ENCODE results near the gene ITM2C. TPM values are rescaled to one million over a fixed set of nuclear protein-coding genes. Genes with fewer than 3 reads are reported as not detected.
A peak's percentile ranks its signal among the peaks of the same experiment; 100 is the strongest.

The ITM2C gene
- total RNA-seq, 2 experiments from 2014 or later, result 65.1 to 115 TPM

- H3K9me3 Mint-ChIP-seq (ENCODE audit: low read depth), result no peaks in the 10 kb centered on the region
- peaks cover 12% of the 10 kb centered on the region for H3K36me3 Mint-ChIP-seq
- no peak overlapping the region for H3K4me3 Mint-ChIP-seq
- DNase-seq, result peak; percentile 38
- ATAC-seq, result no peak
- CTCF ChIA-PET, result interaction anchor here (0.6 to 22.6 kb wide), 9 partner anchors 10 to 155 kb away, joined by 3 to 309 read pairs (median 5); partner anchors contain the start of gene GPR55
- H3K27ac Mint-ChIP-seq, result peak overlapping the region; percentile 28
- peaks cover 19% of the 10 kb centered on the region for H3K27me3 Mint-ChIP-seq
- H3K4me1 Mint-ChIP-seq, result peaks cover 66% of the 10 kb centered on the region
These were observed 38.7 kb downstream of the ITM2C start for GRCh38 chr2:230903231-230904150.

- H3K4me3 Mint-ChIP-seq, result no peak overlapping the region
- peak overlapping the region; percentile 63 for H3K27ac Mint-ChIP-seq
- H3K27me3 Mint-ChIP-seq, result peaks cover 19% of the 10 kb centered on the region
These were observed 40.2 kb downstream of the ITM2C start for GRCh38 chr2:230904856-230905447.

GRCh38 chr2:230905448-230906421 is 41.0 kb downstream of the ITM2C start:
- peaks cover 78% of the 10 kb centered on the region for H3K4me1 Mint-ChIP-seq
- H3K27ac Mint-ChIP-seq, result peak overlapping the region; percentile 63
- peak; percentile 82 for DNase-seq
- CTCF ChIA-PET, result interaction anchor here (0.5 to 22.6 kb wide), 10 partner anchors 8 to 443 kb away, joined by 3 to 309 read pairs (median 3); partner anchors contain the start of gene GPR55
- peaks cover 13% of the 10 kb centered on the region for H3K27me3 Mint-ChIP-seq
- H3K36me3 Mint-ChIP-seq, result peaks cover 29% of the 10 kb centered on the region
- H3K4me3 Mint-ChIP-seq, result no peak overlapping the region
- no peaks in the 10 kb centered on the region for H3K9me3 Mint-ChIP-seq (ENCODE audit: low read depth)
- ATAC-seq, result peak; percentile 69

More at GRCh38 chr2:230904856-230905447, 40.2 kb downstream of the ITM2C start:
- H3K4me1 Mint-ChIP-seq, result peaks cover 73% of the 10 kb centered on the region
- H3K36me3 Mint-ChIP-seq, result peaks cover 21% of the 10 kb centered on the region
- CTCF ChIA-PET, result interaction anchor here (0.5 to 22.6 kb wide), 12 partner anchors 9 to 444 kb away, joined by 3 to 309 read pairs (median 4); partner anchors contain the start of gene GPR55
- no peak for ATAC-seq
- DNase-seq, result peak; percentile 40
- no peaks in the 10 kb centered on the region for H3K9me3 Mint-ChIP-seq (ENCODE audit: low read depth)

GRCh38 chr2:230906471-230907230 is 41.9 kb downstream of the ITM2C start:
- H3K4me3 Mint-ChIP-seq, result no peak overlapping the region
- H3K27me3 Mint-ChIP-seq, result peaks cover 8% of the 10 kb centered on the region
- CTCF ChIA-PET, result interaction anchor here (1.2 to 22.6 kb wide), 4 partner anchors 18 to 146 kb away, joined by 3 to 309 read pairs (median 10); partner anchors contain the start of gene GPR55
- no peaks in the 10 kb centered on the region for H3K9me3 Mint-ChIP-seq (ENCODE audit: low read depth)
- H3K36me3 Mint-ChIP-seq, result peaks cover 34% of the 10 kb centered on the region
- H3K4me1 Mint-ChIP-seq, result peaks cover 85% of the 10 kb centered on the region
- ATAC-seq, result no peak
- peak overlapping the region; percentile 39 for H3K27ac Mint-ChIP-seq
- DNase-seq, result peak; percentile 37

DNA sequence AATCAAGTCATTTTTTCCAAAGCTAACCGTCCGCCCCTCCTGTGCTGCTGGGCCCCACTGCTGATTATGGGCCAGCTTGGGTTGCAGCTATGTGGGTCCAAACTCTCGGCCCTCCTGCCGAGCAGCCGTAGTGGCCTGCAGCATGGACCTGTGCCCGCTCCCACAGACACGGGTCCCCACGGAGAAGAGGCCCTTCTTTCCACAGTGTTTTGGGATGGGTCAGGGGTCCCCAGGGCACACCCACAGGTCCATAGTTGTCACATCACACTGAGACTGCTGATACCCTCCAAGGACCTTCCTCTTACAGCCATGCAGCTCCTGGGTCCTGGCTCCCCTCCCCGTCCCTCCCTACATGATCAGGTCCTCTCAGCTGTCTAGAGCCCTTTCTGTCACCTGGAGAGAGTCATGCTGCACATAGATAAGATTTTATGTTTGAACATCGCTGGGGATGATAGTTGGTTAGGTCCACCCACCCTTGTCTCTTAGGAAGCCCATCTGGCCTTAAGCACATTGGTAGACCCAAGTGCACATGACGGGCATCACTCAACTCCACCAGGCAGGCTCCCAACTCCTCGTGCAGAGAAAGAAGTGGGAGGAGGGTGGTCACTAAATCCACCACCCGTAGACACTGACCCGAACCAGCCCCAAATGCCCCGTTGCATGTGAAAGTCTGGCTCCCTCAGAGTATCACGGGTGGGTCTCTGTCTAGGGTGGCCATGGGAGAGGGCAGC is 42.8 kb downstream of the ITM2C start:
- peak overlapping the region; percentile 38 for H3K27ac Mint-ChIP-seq
- peak overlapping the region; percentile 28 for H3K4me3 Mint-ChIP-seq
- CTCF ChIA-PET, result interaction anchor here (1.8 to 22.6 kb wide), 2 partner anchors 41 to 78 kb away, joined by 5 to 309 read pairs; no protein-coding TSS in a partner anchor
- H3K9me3 Mint-ChIP-seq (ENCODE audit: low read depth), result no peaks in the 10 kb centered on the region
- peaks cover 81% of the 10 kb centered on the region for H3K4me1 Mint-ChIP-seq
- peaks cover 8% of the 10 kb centered on the region for H3K27me3 Mint-ChIP-seq
- peak; percentile 38 for DNase-seq
- no peak for ATAC-seq
- H3K36me3 Mint-ChIP-seq, result peaks cover 35% of the 10 kb centered on the region

- CTCF ChIA-PET, result interaction anchor here (1.3 to 22.6 kb wide), 3 partner anchors 41 to 145 kb away, joined by 3 to 309 read pairs (median 5); no protein-coding TSS in a partner anchor
- H3K4me1 Mint-ChIP-seq, result peaks cover 75% of the 10 kb centered on the region
- H3K27me3 Mint-ChIP-seq, result peaks cover 8% of the 10 kb centered on the region
- H3K27ac Mint-ChIP-seq, result peak overlapping the region; percentile 65
- ATAC-seq (no peak), DNase-seq (no peak)
- peak overlapping the region; percentile 22 for H3K4me3 Mint-ChIP-seq
- no peaks in the 10 kb centered on the region for H3K9me3 Mint-ChIP-seq (ENCODE audit: low read depth)
- H3K36me3 Mint-ChIP-seq, result peaks cover 35% of the 10 kb centered on the region
These were observed 43.4 kb downstream of the ITM2C start for GRCh38 chr2:230908092-230908594.

GRCh38 chr2:230908595-230909191 is 44.0 kb downstream of the ITM2C start:
- Mint-ChIP-seq H3K27me3 (peaks cover 8% of the 10 kb centered on the region), H3K27ac (peak overlapping the region; percentile 65), H3K36me3 (peaks cover 35% of the 10 kb centered on the region), H3K4me3 (peak overlapping the region; percentile 22), H3K9me3 (ENCODE audit: low read depth) (no peaks in the 10 kb centered on the region), H3K4me1 (peaks cover 74% of the 10 kb centered on the region)
- CTCF ChIA-PET, result interaction anchor here (0.7 to 22.6 kb wide), 3 partner anchors 77 to 145 kb away, joined by 3 to 309 read pairs (median 3); no protein-coding TSS in a partner anchor
- ATAC-seq, result peak; percentile 48
- peak; percentile 64 for DNase-seq

DNA sequence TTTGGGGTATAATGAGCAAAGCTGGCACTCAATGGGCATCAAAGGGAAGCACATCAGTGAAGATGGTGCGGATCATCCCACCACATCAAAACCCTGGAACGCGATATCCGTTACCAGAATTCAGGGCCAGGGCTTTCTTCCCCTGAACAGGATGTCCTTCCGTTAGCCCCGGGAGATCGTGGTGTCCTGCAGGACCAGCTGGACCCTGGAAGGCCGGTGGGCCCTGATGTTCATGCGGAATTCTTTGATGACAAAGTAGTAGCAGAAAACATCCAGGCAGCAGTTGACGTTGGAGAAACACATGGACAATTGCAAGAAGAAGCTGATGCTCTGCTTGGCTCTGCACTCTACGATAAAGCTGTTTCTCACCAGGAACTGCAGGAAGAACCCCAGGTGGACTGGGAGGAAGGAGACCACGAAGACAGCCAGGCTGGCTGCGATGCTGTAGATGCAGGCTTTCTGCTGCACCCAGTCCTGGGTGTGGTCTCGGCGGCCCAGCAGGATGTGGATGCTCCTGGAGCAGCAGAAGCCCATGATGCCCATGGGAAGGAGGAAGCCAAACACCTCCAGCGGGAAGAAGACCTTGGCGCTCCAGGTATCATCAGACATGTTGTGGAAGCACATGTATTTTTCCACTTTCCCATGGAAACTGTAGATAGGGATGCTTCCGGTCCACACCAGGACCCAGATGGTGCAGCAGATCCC is 45.3 kb downstream of the ITM2C start:
- Mint-ChIP-seq H3K9me3 (ENCODE audit: low read depth) (no peaks in the 10 kb centered on the region), H3K4me1 (peaks cover 74% of the 10 kb centered on the region), H3K27ac (no peak overlapping the region), H3K36me3 (peaks cover 39% of the 10 kb centered on the region), H3K4me3 (no peak overlapping the region), H3K27me3 (peaks cover 8% of the 10 kb centered on the region)
- ATAC-seq (no peak), DNase-seq (no peak)
- CTCF ChIA-PET, result interaction anchor here (1.0 to 22.6 kb wide), 3 partner anchors 10 to 75 kb away, joined by 3 to 309 read pairs (median 4); no protein-coding TSS in a partner anchor

DNA sequence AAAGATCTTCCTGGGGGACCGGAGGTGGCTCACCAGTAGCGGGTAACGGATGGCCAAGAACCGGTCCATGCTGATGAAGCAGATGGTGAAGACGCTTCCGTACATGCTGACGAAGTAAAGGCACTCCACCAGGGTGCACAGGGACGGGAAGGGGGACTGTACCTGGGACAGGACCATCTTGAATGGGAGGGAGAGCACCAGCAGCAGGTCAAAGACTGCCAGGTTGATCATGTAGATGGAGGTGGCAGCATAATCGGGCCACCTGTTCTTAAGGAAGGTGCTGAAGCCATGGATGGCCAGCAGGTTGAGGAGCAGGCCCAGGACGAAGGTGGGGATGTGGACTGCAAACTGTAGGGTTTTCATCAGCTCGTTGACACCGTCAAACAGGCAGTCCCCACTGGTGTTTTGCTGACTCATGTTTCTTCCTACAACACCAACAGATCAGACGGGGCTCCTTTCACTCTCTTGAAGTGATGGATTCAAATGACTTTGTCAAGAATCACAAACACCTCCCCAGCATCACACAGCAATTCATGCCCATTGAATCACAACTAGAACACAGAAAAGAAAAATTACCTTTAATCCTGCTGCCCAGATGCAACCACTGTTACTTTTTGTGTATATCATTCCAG is 45.9 kb downstream of the ITM2C start:
- Mint-ChIP-seq H3K27ac (peak overlapping the region; percentile 8), H3K4me1 (peaks cover 73% of the 10 kb centered on the region), H3K4me3 (no peak overlapping the region), H3K36me3 (peaks cover 41% of the 10 kb centered on the region), H3K27me3 (peaks cover 10% of the 10 kb centered on the region), H3K9me3 (ENCODE audit: low read depth) (no peaks in the 10 kb centered on the region)
- DNase-seq, result no peak
- ATAC-seq, result no peak
- CTCF ChIA-PET, result interaction anchor here (1.0 to 22.6 kb wide), 4 partner anchors 8 to 75 kb away, joined by 3 to 309 read pairs (median 4); no protein-coding TSS in a partner anchor

DNA sequence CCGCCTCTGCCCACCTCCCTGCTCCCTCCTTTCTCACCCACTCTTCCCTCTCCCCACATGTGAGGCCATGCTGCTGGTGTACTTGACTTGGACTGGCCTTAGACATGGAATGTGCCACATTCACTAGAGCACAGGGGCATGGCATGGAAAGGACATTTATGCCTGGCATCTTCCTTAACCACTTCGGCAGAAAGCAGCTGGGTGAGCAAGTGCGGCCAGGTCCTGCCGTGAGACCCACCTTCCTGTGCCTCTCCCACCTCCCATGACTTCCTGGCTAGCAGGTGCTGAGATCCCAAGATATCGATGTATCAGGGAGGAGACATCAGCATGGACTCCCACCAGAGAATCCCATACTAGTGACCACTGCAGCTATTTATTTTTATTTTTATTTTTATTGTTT is 47.3 kb downstream of the ITM2C start:
- Mint-ChIP-seq H3K9me3 (ENCODE audit: low read depth) (no peaks in the 10 kb centered on the region), H3K36me3 (peaks cover 37% of the 10 kb centered on the region), H3K27me3 (peaks cover 10% of the 10 kb centered on the region), H3K4me3 (no peak overlapping the region), H3K27ac (no peak overlapping the region), H3K4me1 (peaks cover 68% of the 10 kb centered on the region)
- DNase-seq (no peak), ATAC-seq (no peak)
- CTCF ChIA-PET, result interaction anchor here (1.0 to 22.6 kb wide), 7 partner anchors 10 to 139 kb away, joined by 3 to 309 read pairs (median 5); partner anchors contain the start of gene GPR55

Data from activated CD8-positive, alpha-beta memory T cell treated with anti-CD3 and anti-CD28 coated beads, Interleukin-2, amount 10 ng/mL, durations not matched to agents 7 days and 5 days (primary cell).